Uterus (tissue), 2 donors: ENCODE data around the gene APP.

Source experiments
- CTCF ChIP-seq, 4 experiments: fragments of 200-600 bp in 2 of 4; fragments of 450-650 bp in 2 of 4; sonication (generic) in 2 of 4; IDR thresholded peaks; one replicate each; pipeline ENCODE4 v1.5.1; 2016 to 2019; ENCODE audit warnings: antibody characterized with exemption in 4 of 4, mild to moderate bottlenecking in 2 of 4, moderate library complexity in 1 of 4
- POLR2A ChIP-seq, 2 donors: fragments of 450-650 bp; IDR thresholded peaks; one replicate each; pipeline ENCODE4 v1.6.1; 2016; ENCODE audit warnings: antibody characterized with exemption in 2 of 2, mild to moderate bottlenecking in 1 of 2, moderate library complexity in 1 of 2

- TF ChIP-seq CTCF (IDR thresholded peaks at IDR 0.05), result no peak
- no peak for TF ChIP-seq POLR2A (IDR thresholded peaks at IDR 0.05)
These were observed 315.0 kb downstream of the APP start for GRCh38 chr21:25855576-25855975.
